Fibroblast of villous mesenchyme (primary cell): Measurements from ENCODE around the gene PRRT1. TPM values are rescaled to one million over a fixed set of nuclear protein-coding genes. Genes with fewer than 3 reads are reported as not detected.

ENCODE experiments used
- DNase-seq: peaks from one replicate; pipeline ENCODE4 v3.0.0-alpha.2; 2010; ENCODE audit warnings: low read depth
- H3K4me3 ChIP-seq: 2 replicates; pipeline ENCODE4 v1.5.1; 2011; ENCODE audit warnings: low read depth, mild to moderate bottlenecking, low read length
- CTCF ChIP-seq: IDR thresholded peaks from 2 replicates; pipeline ENCODE4 v1.5.1; 2012; ENCODE audit warnings: low read depth, mild to moderate bottlenecking, low read length; ENCODE audit not compliant: insufficient read depth
- total RNA-seq: library from RNA; depleted of rRNA; stranded (reverse); fragments of >200 nt; gene quantifications from 2 replicates; pipeline ENCODE4 v1.2.3, GENCODE V29; 2012

Gene PRRT1
- total RNA-seq, result under 0.01 and 0.32 TPM in 2 replicates

- peak within 1 kb of the TSS; percentile 75 for H3K4me3 ChIP-seq
- TF ChIP-seq CTCF, result no peak
- DNase-seq, result no peak
These were observed at the start of gene PRRT1 for GRCh38 chr6:32151863-32152768. PRRT1 (minus strand) TSS chr6:32151939; CDS start chr6:32151827, 112 bp downstream.

GRCh38 chr6:32200711-32201475 is 49.2 kb upstream of the PRRT1 start:
- no peak overlapping the region for H3K4me3 ChIP-seq
- TF ChIP-seq CTCF, result no peak
- no peak for DNase-seq

GRCh38 chr6:32198866-32199265 is 47.1 kb upstream of the PRRT1 start:
- no peak for TF ChIP-seq CTCF
- H3K4me3 ChIP-seq, result no peak overlapping the region
- no peak for DNase-seq

- no peak overlapping the region for H3K4me3 ChIP-seq
- no peak for DNase-seq
- no peak for TF ChIP-seq CTCF
These were observed 46.6 kb upstream of the PRRT1 start for GRCh38 chr6:32198345-32198696.

GRCh38 chr6:32196682-32197616 is 45.2 kb upstream of the PRRT1 start:
- TF ChIP-seq CTCF, result no peak
- DNase-seq, result peak; percentile 21

More at GRCh38 chr6:32196682-32197616, 45.2 kb upstream of the PRRT1 start:
- peak overlapping the region; percentile 96 for H3K4me3 ChIP-seq
